Hematopoietic multipotent progenitor cell treated with erythropoietin and hydrocortisone succinate and interleukin-3 and kit ligand, for 17 days (in vitro differentiated cells): ENCODE results near the gene HJURP.

Experiments used
- DNase-seq: peaks from one replicate; pipeline ENCODE4 v3.0.0-alpha.2; 2015; ENCODE audit warnings: low spot score

Gene HJURP

DNA sequence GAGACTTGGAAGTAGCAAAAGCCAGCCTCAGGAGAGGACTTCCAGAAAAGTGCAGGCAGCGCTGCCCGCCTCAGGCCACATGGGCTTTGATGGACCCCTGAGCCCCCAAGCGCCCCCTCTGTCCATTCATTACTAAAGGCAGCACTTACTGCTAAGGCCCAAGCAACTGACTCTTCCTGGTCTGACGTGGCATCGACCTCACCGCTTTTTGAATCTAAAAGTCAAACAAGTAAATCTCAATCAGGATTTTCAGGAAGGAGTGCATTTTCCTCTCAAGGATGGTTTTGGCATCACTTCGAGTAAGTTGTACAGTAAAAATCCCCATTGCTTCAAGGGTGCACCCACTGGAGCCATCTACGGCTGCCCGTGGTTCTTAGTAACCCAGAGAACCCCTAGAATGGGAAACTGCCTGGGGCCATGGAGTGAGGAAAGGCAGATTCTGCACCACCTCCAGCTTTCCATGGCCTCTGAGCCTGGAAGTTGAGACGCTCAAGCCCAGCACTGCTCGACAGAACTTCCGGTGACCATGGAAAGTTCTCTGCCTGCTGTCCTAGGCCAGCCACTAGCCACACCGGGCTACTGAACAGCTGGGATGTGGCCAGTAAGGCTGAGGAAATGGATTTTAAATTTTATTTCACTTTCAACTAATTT lies 7.0 kb downstream of the HJURP start:
- DNase-seq = no peak

GRCh38 chr2:233846387-233847247 lies 7.7 kb downstream of the HJURP start:
- DNase-seq = peak; percentile 28

DNA sequence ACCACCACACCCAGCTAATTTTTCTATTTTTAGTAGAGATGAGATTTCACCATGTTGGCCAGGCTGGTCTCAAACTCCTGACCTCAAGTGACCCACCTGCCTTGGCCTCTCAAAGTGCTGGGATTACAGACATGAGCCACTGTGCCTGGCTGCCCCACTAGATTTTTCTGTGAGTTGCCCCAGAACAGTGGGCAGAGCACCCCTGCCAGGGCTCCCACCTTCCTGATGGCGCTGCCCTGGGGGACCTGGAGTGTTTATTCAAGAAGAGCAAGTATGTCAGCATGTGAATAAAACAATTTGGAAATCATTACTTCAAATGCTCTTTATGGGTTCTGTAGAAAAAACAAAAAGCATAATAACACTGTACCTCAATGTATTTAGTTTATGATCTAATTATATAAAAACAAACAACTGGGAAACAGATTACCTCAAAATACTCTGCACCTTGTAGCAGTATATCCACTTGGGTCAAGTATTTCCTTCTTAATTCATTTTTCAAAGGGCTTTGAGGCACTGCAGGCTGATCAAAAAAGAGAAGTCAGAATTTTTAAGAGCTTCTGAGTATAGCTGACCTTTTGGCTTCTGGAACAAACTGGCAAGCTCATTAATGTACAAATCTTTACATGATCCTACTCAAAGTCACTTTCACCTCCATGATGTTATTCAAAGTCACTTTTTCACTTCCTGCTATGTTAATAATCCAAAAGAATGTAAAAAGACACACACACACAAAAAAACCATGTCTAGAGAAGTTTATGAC lies 8.9 kb downstream of the HJURP start:
- no peak for DNase-seq

- DNase-seq = no peak
Observed at GRCh38 chr2:233844836-233845235, 9.5 kb downstream of the HJURP start.

DNA sequence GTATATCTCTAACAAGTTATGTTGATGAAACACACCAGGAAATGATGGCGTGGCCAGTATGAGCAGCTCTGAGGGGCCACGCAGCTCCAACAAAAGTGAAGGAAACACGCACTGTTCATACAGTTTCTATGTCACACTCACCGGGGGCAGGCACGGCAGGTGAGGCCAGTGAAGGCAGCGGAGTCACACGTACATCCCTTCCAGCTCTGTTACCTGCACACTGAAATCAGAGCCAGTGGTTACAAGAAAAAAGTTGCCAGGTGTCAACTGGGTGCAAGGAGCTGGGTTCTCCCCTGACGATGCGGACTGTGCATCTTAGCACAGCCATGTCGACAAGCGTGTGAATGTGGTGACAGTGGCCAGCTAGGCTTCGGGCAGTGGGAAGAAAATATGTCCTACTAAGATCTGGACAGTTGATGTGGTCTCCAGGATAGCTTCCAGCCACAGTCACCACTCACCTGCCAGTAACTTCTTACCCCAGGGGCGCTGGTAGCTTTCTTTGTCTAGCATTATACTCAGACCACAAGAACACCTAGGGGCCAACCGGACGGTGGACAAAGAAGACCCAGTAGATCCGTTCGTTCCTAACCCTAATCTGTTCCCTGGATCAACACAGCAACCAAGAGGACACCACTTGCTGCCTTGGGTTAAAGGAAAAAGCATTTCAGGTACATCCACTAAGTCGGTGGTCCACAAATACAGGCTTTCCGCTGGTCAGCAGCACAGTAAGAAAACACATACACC lies 10.1 kb downstream of the HJURP start:
- DNase-seq = no peak

DNA sequence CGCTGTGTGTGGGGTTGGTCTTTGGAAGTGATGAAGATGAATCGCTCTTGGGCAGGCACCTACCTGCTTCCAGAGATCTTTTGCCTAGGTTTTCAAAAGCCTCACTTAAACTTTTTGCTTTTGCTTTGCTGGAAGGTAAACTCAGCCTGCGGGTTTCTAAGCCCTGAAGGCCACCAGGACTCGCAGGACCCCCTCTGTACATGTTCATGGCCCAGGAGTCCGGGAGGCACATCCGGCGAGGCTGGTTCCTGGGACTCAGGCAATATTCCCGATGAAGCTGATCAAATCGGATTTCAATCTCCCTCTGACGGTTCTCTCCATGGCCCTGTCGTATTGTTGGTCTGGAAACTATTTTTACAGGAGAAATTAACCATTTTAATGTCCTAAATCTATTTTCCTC lies 13.2 kb downstream of the HJURP start:
- no peak for DNase-seq

DNA sequence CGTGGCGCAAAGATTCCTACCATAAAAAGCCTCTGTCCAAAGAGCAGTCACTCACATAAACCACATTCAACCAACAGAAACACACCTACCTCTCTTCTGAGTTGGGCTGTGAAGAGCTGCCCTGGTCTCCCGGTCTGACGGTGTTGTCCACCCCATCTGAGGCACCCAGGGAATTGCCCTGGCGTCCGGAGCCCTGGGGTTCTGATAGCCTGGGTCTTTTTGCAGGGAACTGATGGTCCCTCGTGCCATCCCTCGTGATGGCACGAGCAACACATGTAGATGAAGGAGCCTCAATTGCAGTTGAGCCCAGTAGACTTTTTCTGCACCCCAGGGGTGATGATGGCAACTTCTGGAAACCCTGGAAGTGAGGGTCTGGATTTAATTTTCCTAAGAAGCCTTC lies 13.8 kb downstream of the HJURP start:
- DNase-seq = no peak

DNA sequence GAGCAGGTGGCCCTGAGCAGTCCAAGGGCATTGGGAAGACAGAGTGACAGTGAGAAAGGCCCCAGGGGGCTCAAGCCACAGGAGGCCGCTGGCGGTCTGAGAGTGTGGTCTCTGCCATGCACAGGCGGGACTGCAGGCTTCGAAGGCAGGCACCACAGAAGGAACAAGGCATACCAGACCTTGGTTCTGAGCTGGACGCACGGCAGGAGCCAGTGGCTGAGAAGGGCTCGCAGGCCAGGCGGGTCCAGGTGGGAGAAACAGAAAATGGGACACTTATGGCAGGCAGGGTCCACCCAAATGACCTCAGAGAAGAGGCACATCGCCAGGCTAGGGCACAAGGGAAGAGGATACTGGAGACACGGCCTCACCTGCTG lies 14.9 kb downstream of the HJURP start:
- no peak for DNase-seq

DNA sequence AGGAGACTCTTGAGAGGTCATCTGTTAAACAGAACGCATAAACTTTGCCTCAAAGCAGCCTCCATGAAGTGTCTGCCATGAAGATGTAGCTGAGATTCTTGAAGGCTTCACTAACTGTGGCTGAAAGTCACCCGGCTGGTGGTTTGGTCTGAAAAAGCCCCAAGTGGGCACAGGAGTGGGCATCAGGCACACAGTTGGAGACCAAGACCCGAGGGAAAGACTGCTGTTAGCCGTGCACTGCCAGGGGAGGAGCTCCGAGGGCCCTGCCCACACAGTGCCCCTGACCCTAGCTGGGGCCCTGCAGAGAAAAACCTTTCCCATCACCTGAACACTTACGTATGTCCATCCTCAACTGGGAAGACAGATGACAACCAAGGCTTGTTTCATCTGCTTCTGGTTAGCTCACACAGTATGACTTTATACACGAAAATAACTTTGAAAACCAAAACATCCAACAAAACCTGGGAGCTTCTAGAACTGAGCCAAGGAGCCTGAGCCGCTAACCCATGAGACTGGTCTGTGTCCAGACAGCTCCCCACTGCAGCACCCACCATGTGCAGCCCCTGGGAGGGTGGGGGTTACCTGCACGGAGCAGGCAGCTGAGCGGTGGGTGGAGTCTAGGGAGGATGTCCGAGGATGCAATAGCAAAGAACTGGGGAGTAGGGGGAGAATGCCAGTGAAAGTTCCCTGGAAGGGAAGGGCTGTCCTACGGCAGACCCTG lies 15.4 kb downstream of the HJURP start:
- DNase-seq = no peak

DNA sequence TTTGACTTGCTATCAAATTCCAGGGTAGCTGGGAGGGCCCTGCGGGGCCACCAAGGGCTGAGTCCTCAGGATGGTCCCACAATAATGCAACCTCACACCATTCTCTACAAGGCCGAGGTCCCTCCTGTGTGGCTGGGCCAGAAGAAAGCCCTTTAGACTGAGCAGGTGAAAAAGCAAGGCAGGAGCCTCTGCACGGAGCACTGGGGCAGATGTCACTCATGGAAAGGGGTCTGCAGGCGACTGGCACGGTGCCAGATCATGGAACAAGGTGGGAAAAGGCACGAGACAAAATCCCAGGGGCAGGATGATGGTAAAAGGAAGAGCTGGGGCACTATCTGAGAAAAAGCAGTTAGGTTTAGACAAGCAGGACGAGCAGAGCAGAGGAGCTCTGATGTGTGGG lies 16.1 kb downstream of the HJURP start:
- no peak for DNase-seq

DNA sequence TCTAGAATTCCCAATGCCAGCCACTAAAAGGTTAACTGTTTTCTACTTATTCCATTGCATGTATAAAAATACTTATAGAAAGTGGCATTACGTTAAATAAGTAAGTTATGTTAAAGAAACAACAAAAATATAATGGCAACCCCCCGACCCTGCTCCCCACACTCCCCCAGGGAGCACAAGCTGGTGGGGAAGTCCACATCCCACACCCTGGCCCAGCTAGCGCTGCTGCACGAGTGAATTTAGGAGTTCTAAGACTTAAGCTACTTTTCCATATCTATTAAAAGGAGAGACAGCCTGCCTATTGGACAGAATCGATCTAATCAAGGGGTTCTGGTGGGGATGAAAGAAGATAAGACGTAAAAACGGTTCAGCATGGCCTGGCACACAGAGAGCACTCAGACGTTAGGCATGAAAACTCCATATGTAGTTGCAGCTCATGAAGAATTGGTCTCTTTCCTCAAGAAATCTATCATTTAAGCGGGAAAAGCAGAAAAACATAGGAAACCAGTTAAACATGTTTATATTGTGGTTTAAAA lies 16.6 kb downstream of the HJURP start:
- DNase-seq = no peak

DNA sequence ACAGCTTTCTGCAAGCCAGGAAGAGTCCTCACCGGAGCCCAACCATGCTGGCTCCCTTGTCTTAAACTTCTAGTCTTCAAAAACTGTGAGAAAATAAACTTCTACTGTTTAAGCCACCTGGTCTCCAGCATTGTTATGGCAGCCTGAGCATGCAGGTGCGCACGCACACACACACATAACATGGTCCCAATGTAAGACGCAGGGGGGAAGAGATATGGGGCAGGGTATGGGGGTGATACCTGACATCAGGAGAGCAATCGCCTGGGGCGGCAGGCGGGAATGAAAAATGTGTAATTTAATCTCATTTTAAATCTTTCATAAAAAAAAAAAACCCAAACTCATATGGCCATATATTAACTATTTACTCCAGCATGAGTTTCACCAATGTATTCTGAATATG lies 18.0 kb downstream of the HJURP start:
- DNase-seq = no peak

- DNase-seq = no peak
Observed at GRCh38 chr2:233835230-233836186, 18.8 kb downstream of the HJURP start.

- DNase-seq = no peak
Observed at GRCh38 chr2:233833345-233833744, 21.0 kb downstream of the HJURP start.

GRCh38 chr2:233832869-233833311 lies 21.4 kb downstream of the HJURP start:
- no peak for DNase-seq

- no peak for DNase-seq
Observed at GRCh38 chr2:233832414-233832813, 21.9 kb downstream of the HJURP start.

DNA sequence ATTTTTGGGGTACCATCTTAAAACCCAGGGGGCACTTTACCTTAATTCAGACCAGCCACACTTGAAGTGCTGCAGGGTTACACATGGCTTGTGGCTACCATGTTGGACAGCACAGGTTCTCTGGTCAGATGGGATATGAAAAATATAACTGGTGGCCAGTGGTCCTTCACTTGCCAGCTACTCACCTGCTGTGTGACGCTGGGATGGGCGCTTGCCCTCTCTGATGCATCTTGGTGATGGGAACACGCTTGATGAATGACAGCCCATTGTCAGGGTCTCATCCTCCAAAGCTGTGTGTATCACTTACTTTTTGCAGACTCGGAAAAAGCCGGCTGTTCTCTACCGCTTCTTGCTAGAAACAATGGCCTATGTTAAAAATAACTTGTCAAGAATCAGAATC lies 22.5 kb downstream of the HJURP start:
- no peak for DNase-seq

- no peak for DNase-seq
Observed at GRCh38 chr2:233831011-233831721, 23.2 kb downstream of the HJURP start.

DNA sequence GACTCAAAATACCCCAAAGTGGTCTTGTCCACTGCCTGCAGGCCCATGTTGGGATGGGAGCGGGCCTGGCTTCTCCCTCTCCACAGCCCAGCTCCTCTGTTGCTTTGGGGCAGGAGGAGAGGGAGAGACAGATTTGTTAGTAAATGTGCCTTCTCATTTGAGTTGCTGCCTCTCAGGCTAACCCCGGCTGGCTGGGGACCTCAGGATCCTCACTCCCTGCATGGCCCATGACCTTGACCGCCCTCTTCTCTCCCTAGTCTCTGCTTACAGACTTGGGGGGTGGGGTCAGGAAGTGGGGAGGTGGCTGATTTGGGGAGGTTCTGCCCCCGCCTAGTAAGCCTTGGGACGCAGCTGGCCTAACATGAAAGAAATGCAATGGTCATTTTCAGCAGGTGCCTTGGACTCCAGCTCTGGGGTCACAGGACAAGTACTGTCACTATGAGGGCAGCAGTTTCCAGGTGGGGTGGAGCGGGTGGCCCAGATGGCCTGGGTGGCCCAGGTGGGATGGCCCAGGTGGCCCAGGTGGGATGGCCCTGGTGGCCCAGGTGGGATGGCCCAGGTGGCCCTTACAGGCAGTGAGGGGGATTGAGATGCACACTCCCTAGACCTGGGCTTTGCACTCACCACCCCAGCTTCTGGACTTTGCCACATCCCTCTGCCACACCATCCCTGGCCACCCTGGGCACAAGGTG lies 24.1 kb downstream of the HJURP start:
- DNase-seq = no peak
